Activated T-helper 2 cell treated with anti-CD3 and anti-CD28 coated beads, Interferon-gamma antibody, Interleukin-2, Interleukin-4, amounts not matched to agents 10 μg/mL and 5 μg/mL and 100 μg/mL, durations not matched to agents 14 hours and 24 hours and 36 hours (primary cell): ENCODE measurements around the gene SRSF10. TPM values are rescaled to one million over a fixed set of nuclear protein-coding genes. Genes with fewer than 3 reads are reported as not detected.
A peak's percentile ranks its signal among the peaks of the same experiment; 100 is the strongest.
"Not testable (repeated sequence)": the region's sequence is repeated elsewhere in the genome, so short reads cannot be mapped to it uniquely, and the experiment has no call there.

ENCODE experiments used
- DNase-seq: peaks from one replicate; pipeline ENCODE4 v3.0.0; 2021; ENCODE audit warnings: low spot score
- H3K27ac Mint-ChIP-seq: one replicate; pipeline ENCODE4 v1.8.0; 2021; ENCODE audit warnings: mixed read lengths
- H3K27me3 Mint-ChIP-seq: one replicate; pipeline ENCODE4 v1.8.0; 2021; ENCODE audit warnings: low read depth, mixed read lengths
- H3K36me3 Mint-ChIP-seq: one replicate; pipeline ENCODE4 v1.8.0; 2021; ENCODE audit warnings: low read depth, mixed read lengths
- H3K4me1 Mint-ChIP-seq: one replicate; pipeline ENCODE4 v1.8.0; 2021; ENCODE audit warnings: low read depth, mixed read lengths
- H3K4me3 Mint-ChIP-seq: one replicate; pipeline ENCODE4 v1.8.0; 2021; ENCODE audit warnings: low read depth, mild to moderate bottlenecking, moderate library complexity, mixed read lengths
- H3K9me3 Mint-ChIP-seq: one replicate; pipeline ENCODE4 v1.8.0; 2021; ENCODE audit warnings: mixed read lengths
- intact Hi-C: fragments of 100-400 bp; cut with micrococcal nuclease; formaldehyde crosslinking; loops from one replicate; pipeline ENCODE4 v1.15.1; 2023
- total RNA-seq: library from RNA; stranded (reverse); gene quantifications from 2 replicates; pipeline ENCODE4 v1.2.3, GENCODE V29; 2022

SRSF10 gene
- total RNA-seq, 1 donor from 2014 or later = 217 TPM

DNA sequence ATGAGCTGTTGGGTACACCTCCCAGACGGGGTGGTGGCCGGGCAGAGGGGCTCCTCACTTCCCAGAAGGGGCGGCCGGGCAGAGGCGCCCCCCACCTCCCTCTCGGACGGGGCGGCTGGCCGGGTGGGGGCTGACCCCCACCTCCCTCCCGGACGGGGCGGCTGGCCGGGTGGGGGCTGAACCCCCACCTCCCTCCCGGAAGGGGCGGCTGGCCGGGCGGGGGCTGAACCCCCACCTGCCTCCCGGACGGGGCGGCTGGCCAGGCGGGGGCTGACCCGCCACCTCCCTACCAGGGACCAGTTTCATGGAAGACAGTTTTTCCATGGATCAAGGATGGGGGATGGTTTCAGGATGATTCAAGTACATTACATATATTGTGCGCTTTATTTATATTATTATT, 6.9 kb upstream of the SRSF10 start:
- H3K9me3 Mint-ChIP-seq, H3K4me3 Mint-ChIP-seq, H3K27ac Mint-ChIP-seq, intact Hi-C loops, H3K36me3 Mint-ChIP-seq, H3K27me3 Mint-ChIP-seq, DNase-seq: not testable (repeated sequence)
- peaks cover 12% of the 10 kb centered on the region for H3K4me1 Mint-ChIP-seq

DNA sequence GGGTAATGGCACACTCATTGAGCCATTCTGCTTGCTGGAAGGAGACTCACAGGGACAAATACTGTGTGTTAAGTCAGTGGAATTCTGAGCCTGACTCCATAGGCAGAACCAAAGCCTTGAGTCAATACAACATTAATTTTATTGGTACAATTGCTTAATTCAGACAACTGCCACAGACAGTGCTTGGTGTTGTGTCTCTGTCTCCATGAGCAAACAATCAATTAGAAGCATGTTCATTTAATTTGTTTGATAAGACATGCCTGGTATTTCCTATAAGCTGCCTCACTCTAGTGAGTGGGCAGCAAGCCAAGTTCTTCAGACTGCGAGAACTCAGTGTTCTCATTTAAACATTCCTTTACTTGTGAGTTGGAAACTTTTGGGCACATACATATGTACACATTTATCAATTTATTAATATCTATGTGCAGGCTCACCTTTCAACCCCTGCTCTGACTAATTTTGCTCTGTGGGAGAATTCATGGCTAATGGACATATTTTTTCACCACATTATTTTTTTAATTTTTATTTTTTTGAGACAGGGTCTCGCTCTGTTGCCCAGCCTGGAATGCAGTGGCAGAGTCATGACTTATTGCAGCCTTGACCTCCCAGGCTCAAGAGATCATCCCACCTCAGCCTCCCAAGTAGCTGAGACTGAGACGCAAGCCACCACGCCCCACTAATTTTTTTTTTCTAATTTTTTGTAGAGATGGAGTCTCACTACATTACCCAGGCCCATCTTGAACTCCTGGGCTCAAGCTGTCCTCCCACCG, 4.5 kb upstream of the SRSF10 start:
- H3K36me3 Mint-ChIP-seq = peaks cover 2% of the 10 kb centered on the region
- H3K27me3 Mint-ChIP-seq = no peaks in the 10 kb centered on the region
- no peak overlapping the region for H3K4me3 Mint-ChIP-seq
- intact Hi-C loops = no loop called here
- no peaks in the 10 kb centered on the region for H3K9me3 Mint-ChIP-seq
- H3K27ac Mint-ChIP-seq = no peak overlapping the region
- peaks cover 17% of the 10 kb centered on the region for H3K4me1 Mint-ChIP-seq
- no peak for DNase-seq

DNA sequence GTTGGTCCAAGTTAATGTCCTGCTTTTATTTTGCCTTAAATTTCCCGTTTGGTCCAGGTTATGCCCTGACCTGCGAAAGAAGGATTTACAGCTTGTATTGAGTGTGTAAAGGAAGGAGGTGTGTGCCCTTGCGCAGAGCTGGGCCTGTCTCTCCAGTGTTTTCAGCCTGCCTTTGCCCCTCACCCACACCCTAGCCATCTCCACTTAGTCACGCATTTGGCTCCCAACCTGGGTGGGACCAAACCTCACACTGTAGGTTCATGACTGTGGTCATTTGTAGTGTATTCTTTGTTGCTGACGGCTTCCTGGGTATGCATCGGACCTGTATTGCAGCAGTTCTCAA, 572 bp upstream of the SRSF10 start:
- Mint-ChIP-seq H3K4me1 (peaks cover 34% of the 10 kb centered on the region), H3K4me3 (peak overlapping the region; percentile 95), H3K27ac (peak overlapping the region; percentile 98), H3K27me3 (no peaks in the 10 kb centered on the region), H3K9me3 (no peaks in the 10 kb centered on the region), H3K36me3 (peaks cover 41% of the 10 kb centered on the region)
- DNase-seq = peak; percentile 48
- intact Hi-C loops = loop anchor here (1.0 kb wide), 1 partner anchor 21 kb away; the partner anchor contains the start of gene PNRC2

DNA sequence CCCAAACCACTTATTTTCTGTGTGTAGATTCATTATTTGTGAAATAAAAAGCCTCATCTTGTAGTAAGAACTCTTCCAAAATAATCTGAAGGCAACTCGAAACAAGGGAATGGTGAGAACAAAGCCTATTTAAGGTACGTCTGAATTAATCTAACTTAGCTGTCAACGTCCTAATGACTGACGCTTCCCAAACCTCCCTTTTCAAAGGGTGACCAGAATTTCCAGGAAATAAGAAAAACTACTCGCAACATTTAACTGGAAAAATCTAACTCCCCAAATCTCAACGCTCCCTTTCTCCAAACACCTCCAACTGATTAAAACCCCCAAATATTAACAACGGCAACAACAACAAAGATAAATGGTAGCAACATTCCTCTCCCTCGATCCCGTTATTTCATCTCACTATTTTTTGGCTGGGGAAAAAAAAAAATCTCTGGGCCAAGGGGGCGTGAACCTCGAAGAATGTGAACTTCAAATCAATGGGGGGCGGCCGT, 693 bp downstream of the SRSF10 start:
- H3K4me1 Mint-ChIP-seq = peaks cover 39% of the 10 kb centered on the region
- peak overlapping the region; percentile 95 for H3K4me3 Mint-ChIP-seq
- intact Hi-C loops = loop anchor here (10.0 kb wide), 2 partner anchors 175 to 665 kb away; partner anchors contain the start of genes GALE and SRRM1
- peaks cover 52% of the 10 kb centered on the region for H3K36me3 Mint-ChIP-seq
- no peaks in the 10 kb centered on the region for H3K27me3 Mint-ChIP-seq
- H3K27ac Mint-ChIP-seq = peak overlapping the region; percentile 93
- no peak for DNase-seq
- H3K9me3 Mint-ChIP-seq = no peaks in the 10 kb centered on the region

DNA sequence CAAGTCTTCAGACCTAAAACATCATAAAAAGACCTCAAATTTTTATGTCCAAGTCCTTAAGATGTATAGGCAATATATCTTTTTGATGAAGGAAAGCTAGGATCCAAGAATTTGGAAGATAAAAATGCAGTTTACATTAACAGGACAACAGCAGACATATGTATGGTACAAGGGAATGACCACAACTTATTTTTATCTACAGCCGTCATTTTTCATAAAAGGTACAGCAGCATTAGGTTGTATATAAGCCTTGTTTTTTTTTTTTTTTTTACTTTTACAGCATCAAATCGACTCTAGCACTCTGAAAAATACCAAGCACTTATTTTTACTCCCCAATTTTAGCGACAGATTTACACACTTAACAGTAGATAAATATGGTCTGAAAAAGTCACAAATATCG, 1.3 kb downstream of the SRSF10 start:
- peak overlapping the region; percentile 93 for H3K27ac Mint-ChIP-seq

DNA sequence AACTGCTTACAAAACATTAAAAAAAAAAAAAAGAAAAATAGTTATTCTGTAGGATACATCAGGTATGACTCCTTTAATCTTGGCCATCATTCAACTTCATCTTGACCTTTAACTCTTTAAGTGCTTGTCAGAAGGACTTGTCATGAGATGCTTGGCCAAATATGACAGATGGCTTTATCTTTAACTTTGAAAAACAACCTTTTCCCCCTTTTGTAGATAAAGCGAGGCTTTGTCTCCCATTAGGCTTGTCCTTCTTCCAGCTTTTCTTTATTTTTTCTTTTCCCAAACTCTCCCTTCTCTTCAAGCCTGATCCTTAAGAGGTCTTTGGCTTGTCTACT, 2.3 kb downstream of the SRSF10 start:
- peak overlapping the region; percentile 74 for H3K27ac Mint-ChIP-seq
- H3K36me3 Mint-ChIP-seq = peaks cover 68% of the 10 kb centered on the region
- peak overlapping the region; percentile 95 for H3K4me3 Mint-ChIP-seq
- DNase-seq = no peak
- H3K4me1 Mint-ChIP-seq = peaks cover 39% of the 10 kb centered on the region
- H3K27me3 Mint-ChIP-seq = no peaks in the 10 kb centered on the region
- intact Hi-C loops = loop anchor here (10.0 kb wide), 2 partner anchors 173 to 667 kb away; partner anchors contain the start of genes GALE and SRRM1
- no peaks in the 10 kb centered on the region for H3K9me3 Mint-ChIP-seq

More for the DNA sequence above, 1.3 kb downstream of the SRSF10 start:
- Mint-ChIP-seq H3K4me1 (peaks cover 39% of the 10 kb centered on the region), H3K4me3 (peak overlapping the region; percentile 95), H3K27me3 (no peaks in the 10 kb centered on the region), H3K36me3 (peaks cover 58% of the 10 kb centered on the region), H3K9me3 (no peaks in the 10 kb centered on the region)
- no peak for DNase-seq
- intact Hi-C loops = loop anchor here (10.0 kb wide), 2 partner anchors 174 to 666 kb away; partner anchors contain the start of genes GALE and SRRM1

DNA sequence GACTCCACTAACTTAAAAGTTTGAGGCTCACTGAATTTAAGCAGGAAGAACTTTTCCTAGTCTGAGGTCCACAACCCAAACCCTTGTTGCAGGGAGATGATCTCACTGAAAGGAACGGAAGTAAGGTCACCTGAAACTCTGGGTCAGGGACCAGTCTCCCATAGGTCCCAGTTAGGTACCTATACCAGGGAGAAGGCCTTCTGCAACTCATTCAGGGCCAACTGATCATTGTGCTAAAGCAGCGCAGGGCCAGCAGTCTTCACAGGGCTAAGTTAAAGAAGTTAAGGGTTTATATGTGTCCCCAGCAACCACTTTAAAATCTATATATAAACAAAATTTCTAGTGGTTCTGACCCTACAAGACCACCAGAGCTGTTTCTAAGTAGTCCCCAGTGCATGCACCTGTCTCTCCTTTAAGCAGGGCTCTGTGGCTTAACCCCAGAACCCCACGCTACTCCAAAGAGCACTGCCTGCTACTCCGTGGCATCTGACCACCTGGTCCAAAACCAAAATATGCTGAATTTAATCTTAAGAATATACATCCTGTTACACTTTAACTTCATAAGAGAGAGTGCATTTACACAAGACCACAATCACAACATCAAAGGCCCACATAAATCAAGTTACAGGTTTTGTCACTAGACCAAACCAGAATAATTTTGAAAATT, 2.8 kb downstream of the SRSF10 start:
- Mint-ChIP-seq H3K27me3 (no peaks in the 10 kb centered on the region), H3K9me3 (no peaks in the 10 kb centered on the region), H3K4me1 (peaks cover 37% of the 10 kb centered on the region), H3K36me3 (peaks cover 72% of the 10 kb centered on the region), H3K4me3 (peak overlapping the region; percentile 69), H3K27ac (peak overlapping the region; percentile 46)
- intact Hi-C loops = loop anchor here (10.0 kb wide), 2 partner anchors 173 to 667 kb away; partner anchors contain the start of genes GALE and SRRM1
- DNase-seq = no peak

DNA sequence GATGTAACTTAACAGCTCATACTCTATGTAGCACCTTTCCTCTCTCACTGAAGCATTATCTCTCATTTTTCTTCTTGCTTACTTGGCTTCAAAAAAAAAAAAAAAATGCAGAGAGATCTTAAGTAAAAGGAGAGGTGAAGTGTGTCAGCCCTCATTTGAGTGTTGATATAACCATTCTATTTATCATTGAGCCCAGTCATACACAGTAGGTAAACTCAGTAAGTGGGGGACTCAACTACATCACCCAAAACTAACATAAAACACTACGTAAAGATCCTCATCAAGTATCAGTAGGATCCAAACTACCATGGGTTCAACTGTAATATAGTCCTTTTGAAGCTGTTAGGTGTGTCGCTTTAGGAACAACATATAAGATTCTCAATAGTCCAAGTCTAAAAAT, 12.3 kb downstream of the SRSF10 start:
- no peaks in the 10 kb centered on the region for H3K27me3 Mint-ChIP-seq
- H3K4me1 Mint-ChIP-seq = peaks cover 55% of the 10 kb centered on the region
- no peak overlapping the region for H3K27ac Mint-ChIP-seq
- no peaks in the 10 kb centered on the region for H3K9me3 Mint-ChIP-seq
- no peak for DNase-seq
- intact Hi-C loops = no loop called here
- H3K36me3 Mint-ChIP-seq = peaks cover 78% of the 10 kb centered on the region
- no peak overlapping the region for H3K4me3 Mint-ChIP-seq

DNA sequence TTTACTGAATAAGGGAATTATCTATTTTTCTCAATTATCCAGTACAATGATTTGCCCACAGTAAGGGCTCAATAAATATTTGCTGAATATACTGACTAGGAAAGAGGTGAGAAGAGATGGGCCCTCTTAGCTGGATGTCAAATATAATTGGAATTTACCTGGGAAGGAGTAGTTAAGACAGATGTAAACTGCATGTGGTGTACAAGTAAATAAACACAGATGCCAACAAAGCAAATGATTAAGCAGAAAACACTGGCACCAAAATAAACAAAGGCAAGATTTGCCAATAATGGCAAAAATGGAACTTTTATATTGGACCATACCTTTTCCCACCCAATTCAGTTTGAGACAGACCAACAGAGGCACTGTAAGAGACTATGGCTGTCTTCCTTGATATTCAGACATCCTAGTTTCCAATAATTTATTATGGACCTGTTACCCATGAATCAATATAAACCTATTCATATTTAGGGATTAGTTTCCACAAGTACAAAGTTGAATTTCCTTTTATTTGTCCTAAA, 13.1 kb downstream of the SRSF10 start:
- no peak for DNase-seq
- no peaks in the 10 kb centered on the region for H3K27me3 Mint-ChIP-seq
- intact Hi-C loops = no loop called here
- H3K9me3 Mint-ChIP-seq = no peaks in the 10 kb centered on the region
- H3K4me3 Mint-ChIP-seq = no peak overlapping the region
- peaks cover 76% of the 10 kb centered on the region for H3K36me3 Mint-ChIP-seq
- H3K4me1 Mint-ChIP-seq = peaks cover 60% of the 10 kb centered on the region
- H3K27ac Mint-ChIP-seq = no peak overlapping the region

DNA sequence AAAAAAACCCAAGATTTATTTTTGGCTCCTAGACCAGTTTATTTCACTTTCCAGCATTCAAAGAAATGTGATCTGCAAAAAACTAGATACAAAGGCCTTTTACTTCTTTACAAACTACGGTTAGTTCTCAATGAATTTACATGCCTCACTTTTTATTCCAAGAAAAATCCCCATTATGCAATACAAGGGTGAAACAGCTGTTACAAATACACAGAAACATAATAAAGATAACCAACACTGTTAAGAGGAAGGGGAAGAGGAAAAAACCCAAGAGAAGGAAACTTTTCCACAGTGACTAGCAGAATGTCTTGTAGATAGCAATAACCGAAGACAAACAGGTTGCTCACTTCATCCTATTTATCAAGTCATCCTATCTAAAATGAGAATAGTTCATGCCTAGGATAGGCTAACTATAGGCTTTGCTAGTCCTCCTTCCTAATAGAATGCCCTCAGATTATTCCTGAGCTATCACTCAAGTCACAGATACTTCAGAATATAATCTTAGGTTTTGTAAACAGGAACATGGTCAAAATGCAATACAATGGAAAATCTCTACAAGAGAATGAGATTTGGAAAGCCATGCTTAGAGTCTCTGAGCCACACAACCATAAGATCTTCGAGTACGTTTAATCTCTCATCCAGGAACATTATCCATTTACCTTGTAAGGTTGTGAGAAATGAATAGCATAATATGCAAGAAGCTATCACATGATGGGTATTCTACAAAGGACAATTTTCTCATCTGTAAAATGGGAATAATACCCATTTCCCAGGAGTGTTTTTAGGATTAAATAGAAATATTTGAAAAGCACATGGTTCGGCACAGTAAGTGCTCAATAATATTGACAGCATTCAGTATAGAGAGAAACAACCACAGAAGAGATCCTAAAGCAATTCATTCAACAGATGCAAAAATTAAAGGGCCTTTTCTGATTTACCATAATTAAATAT, 15.1 kb downstream of the SRSF10 start:
- Mint-ChIP-seq H3K4me1 (peaks cover 66% of the 10 kb centered on the region), H3K4me3 (no peak overlapping the region), H3K27ac (peak overlapping the region; percentile 76), H3K9me3 (no peaks in the 10 kb centered on the region), H3K27me3 (no peaks in the 10 kb centered on the region), H3K36me3 (peaks cover 79% of the 10 kb centered on the region)
- intact Hi-C loops = no loop called here
- no peak for DNase-seq

DNA sequence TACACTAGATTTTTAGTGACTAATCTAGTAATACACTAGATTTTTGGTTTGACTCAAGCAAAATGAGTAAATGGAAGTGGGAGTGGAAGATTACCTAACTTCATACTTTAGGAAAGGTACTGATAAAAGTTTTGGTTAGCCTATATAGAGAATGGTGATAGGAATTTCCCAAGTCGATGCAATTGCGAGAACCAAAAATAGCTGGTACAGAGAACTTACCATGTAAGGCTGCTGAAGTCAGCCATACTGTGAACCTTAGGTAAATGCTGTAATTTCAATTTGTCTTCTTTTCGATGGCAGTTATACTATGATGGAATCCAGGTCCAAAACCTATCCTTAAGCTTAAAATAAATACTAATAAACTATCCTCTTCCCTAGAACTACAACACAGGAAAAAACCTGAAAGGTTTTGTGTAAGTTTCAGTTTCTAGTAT, 15.9 kb downstream of the SRSF10 start:
- Mint-ChIP-seq H3K4me3 (no peak overlapping the region), H3K36me3 (peaks cover 77% of the 10 kb centered on the region), H3K4me1 (peaks cover 62% of the 10 kb centered on the region)

DNA sequence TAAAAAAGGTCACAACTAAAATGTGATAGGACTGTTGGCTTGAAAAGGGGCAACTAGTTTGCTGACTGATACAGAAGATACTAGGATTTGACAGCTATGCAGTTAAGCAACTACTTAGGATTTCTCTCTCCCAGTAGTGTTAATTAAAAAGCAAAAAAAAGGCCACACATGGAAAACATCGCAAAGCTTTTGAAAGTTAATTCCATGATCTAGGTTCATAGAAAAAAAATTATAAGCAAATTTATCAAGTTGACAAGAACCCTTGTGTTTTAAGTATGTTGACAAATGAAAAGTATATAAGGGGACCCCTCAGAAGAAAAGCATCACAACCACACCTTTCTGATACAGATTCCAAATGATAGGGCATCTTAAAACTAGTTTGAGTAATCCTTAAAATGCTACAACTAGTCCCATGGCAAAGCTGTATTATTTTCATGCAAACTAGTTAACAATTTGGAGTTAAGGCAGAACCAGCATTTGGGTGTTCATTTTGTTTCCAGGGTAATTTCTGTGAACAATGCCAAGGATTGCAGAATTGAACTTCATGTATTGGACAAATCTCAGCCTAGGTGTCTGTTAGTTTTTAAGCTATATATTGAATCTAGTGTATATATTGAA, 16.4 kb downstream of the SRSF10 start:
- Mint-ChIP-seq H3K27ac (peak overlapping the region; percentile 60), H3K4me3 (no peak overlapping the region), H3K36me3 (peaks cover 73% of the 10 kb centered on the region), H3K4me1 (peaks cover 64% of the 10 kb centered on the region), H3K27me3 (no peaks in the 10 kb centered on the region), H3K9me3 (no peaks in the 10 kb centered on the region)
- DNase-seq = no peak
- intact Hi-C loops = no loop called here

More for the DNA sequence above, 15.9 kb downstream of the SRSF10 start:
- H3K27ac Mint-ChIP-seq = peak overlapping the region; percentile 76
- DNase-seq = no peak
- H3K9me3 Mint-ChIP-seq = no peaks in the 10 kb centered on the region
- H3K27me3 Mint-ChIP-seq = no peaks in the 10 kb centered on the region
- intact Hi-C loops = no loop called here
